ENCODE data around the gene PANK3. TPM values are rescaled to one million over a fixed set of nuclear protein-coding genes. Genes with fewer than 3 reads are reported as not detected.

The PANK3 gene
- total and polyA plus RNA-seq, 9 of the 15 experiments (the other 6 are each of a cell fraction or from before 2014, with no cell fraction given), result 5.9 to 50.4 (median 29.7) TPM

- Histone ChIP-seq H3K4me2 (ENCODE audit: insufficient read depth, low read length) (no peak overlapping the region), H3K9ac (ENCODE audit: insufficient read depth in 1 of 2, low read depth in 2 of 2, low read length in 2 of 2) (no peak overlapping the region), H2AFZ (ENCODE audit: low read depth, low read length) (no peak overlapping the region), H4K20me1 (replicated peaks; ENCODE audit: control insufficient read depth, insufficient read depth, low read length) (no peaks in the 10 kb centered on the region), H3K4me1 (replicated peaks in 1 of 2; ENCODE audit: control insufficient read depth in 2 of 2, insufficient read depth in 2 of 2, low read length in 2 of 2) (no peaks in the 10 kb centered on the region), H3K27ac (ENCODE audit: extremely low read depth, low read depth, low read length) (no peak overlapping the region), H3K9me1 (ENCODE audit: control insufficient read depth, insufficient read depth, low read length) (no peaks in the 10 kb centered on the region), H3K36me3 (ENCODE audit: control insufficient read depth, insufficient read depth, low read length) (no peaks in the 10 kb centered on the region), H3K79me2 (ENCODE audit: control insufficient read depth, insufficient read depth, low read length) (no peaks in the 10 kb centered on the region), H3K4me3 (no peak overlapping the region), H3K27me3 (ENCODE audit: control insufficient read depth in 2 of 2, insufficient read depth in 2 of 2, low read length in 2 of 2) (peaks cover 18 to 23% of the 10 kb centered on the region in 2 experiments), H3K9me3 (replicated peaks; ENCODE audit: control insufficient read depth, insufficient read depth, low read depth, low read length) (no peaks in the 10 kb centered on the region)
- ATAC-seq, result no peak
- FAIRE-seq, result no peak
- DNase-seq (ENCODE audit: extremely low read depth in 1 of 4, low spot score in 3 of 4), result no peak
- intact Hi-C loops (cut with micrococcal nuclease), result no loop called here
- 2% methylated on average over 10 of the region's 10 CpGs for WGBS (ENCODE audit: insufficient coverage, low coverage, missing lambda C conversion rate)
- in situ Hi-C loops (cut with MboI), result no loop called here
- ChIA-PET CTCF (ENCODE audit: low intra/inter-chr PET ratio) (no interaction called here), POLR2A (no interaction called here)
- BruUV-seq (replicated peaks), result no TSS peak
- no peak for TF ChIP-seq ZNF609 (CRISPR knock-in tag; IDR thresholded peaks at IDR 0.05; ENCODE audit: borderline replicate concordance)
- no peak for TF ChIP-seq SMAD4 (CRISPR knock-in tag; conservative IDR thresholded peaks at IDR 0.05)
- TF ChIP-seq BCLAF1 (IDR thresholded peaks at IDR 0.05; ENCODE audit: borderline replicate concordance in 1 of 2, control insufficient read depth in 1 of 2, low read depth in 2 of 2, low read length in 1 of 2), result no peak
- no peak for TF ChIP-seq HES1 (IDR thresholded peaks at IDR 0.05; ENCODE audit: low read depth)
- TF ChIP-seq CC2D1A (IDR thresholded peaks at IDR 0.05), result no peak
- no peak for TF ChIP-seq NR2F6 (CRISPR knock-in tag; IDR thresholded peaks at IDR 0.05)
- TF ChIP-seq ZNF12 (CRISPR knock-in tag; IDR thresholded peaks at IDR 0.05), result no peak
- no peak for TF ChIP-seq RBM39 (optimal IDR thresholded peaks at IDR 0.05; ENCODE audit: low read depth, low read length)
- TF ChIP-seq XRCC4 (IDR thresholded peaks at IDR 0.05; ENCODE audit: extremely low read depth, insufficient read depth, insufficient read length), result no peak
- TF ChIP-seq ZMIZ1 (IDR thresholded peaks at IDR 0.05; ENCODE audit: low read depth in 2 of 2, low read length in 2 of 2), result no peak
Measured at GRCh38 chr5:168614661-168615060, 35.5 kb upstream of the PANK3 start.

Data from K562 (cell line).